ACHN (cell line): ENCODE measurements around the gene CHAT.

ENCODE experiments used
- DNase-seq: peaks from one replicate; pipeline ENCODE4 v3.0.0-alpha.2; 2015
- in situ Hi-C: cut with HindIII; loops from 2 replicates; pipeline ENCODE4 v1.10.0; 2017; ENCODE audit warnings: low sequenced_read_pairs, low pct_ligation_motif_present, low pct_unique_long_range_greater_than_20kb

CHAT gene

DNA sequence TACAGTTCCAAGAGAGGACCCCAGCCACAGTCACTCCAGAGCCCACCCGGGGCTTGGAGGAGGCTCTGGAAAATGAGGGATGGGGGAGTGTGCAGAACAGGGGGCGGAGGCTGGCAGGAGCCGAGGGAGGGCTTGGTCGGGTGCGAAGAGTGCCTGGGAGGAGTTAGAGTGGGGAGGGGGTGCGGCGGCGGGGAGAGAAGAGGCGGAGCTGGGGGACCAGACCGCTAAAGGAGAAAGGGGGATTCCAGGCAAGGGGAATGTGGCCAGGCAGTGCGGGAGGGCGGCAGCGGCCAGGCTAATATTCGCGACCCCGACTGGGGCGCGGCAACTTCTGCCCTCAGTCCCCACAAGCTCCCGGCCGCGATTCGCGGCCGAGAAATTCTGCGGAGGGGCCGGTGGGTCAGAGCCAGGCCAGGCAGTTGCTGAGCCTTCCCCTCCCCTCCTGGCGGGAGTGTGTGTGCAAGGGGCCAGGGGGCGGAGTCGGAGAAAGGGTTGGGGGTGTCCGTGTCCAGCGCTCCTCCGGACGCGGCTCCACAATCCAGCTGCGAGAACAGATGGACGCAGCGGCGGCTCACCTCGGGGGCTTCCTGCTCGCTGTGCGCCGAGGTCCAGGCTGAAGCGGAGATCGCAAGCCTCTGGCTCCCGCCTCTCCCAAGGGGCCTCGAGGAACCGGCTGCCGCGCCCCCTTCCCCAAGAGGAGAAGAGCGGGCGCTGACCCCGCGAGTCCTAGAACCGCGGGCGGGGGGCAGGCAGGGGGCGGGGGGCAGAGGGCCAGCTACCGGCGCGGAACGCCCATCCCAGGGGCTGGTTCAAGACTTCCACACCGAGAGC lies 4.3 kb upstream of the CHAT start:
- in situ Hi-C loops: no loop called here
- DNase-seq: no peak

DNA sequence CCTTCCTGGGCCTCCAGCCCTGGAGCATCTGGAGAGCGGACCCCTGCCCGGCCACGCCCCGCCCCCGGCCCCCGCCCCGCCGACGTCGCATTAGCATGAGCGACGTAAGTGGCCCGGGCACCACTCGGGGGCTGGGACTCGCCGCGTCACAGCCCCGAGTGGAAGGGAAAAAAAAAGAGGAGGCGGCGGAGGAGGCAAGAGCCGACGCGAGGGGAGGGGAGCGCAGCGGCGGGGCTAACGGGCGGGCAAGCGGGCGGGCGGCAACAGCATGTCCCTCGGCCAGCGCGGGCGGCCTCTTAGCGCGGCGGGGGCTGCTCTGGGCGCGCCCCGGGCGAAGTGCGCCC lies 3.8 kb upstream of the CHAT start, which contains the start of gene SLC18A3:
Gene SLC18A3, plus strand, starts transcription at position 197 of the 344 bp plus-strand sequence. CDS start 431 bp downstream, outside the sequence.
- in situ Hi-C loops: no loop called here
- no peak for DNase-seq

DNA sequence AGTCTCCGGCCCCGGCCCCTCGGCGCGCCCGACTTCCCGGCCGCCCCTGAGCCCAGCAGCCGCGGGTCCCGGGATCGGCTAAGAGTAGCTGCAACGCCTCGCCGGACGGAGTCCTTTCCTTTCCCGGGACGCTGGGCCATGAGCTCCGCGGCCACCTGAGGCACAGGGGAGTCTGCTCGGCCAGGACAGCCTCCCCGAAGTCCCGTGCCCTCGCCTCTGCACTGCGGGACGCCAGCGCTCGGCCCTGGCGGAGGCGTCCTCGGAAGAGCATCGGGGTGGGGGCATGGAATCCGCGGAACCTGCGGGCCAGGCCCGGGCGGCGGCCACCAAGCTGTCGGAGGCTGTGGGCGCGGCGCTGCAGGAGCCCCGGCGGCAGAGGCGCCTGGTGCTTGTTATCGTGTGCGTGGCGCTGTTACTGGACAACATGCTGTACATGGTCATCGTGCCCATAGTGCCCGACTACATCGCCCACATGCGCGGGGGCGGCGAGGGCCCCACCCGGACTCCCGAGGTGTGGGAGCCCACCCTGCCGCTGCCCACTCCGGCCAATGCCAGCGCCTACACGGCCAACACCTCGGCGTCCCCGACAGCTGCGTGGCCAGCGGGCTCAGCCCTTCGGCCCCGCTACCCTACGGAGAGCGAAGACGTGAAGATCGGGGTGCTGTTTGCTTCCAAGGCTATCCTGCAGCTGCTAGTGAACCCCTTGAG lies 3.2 kb upstream of the CHAT start:
- no peak for DNase-seq
- in situ Hi-C loops: no loop called here

DNA sequence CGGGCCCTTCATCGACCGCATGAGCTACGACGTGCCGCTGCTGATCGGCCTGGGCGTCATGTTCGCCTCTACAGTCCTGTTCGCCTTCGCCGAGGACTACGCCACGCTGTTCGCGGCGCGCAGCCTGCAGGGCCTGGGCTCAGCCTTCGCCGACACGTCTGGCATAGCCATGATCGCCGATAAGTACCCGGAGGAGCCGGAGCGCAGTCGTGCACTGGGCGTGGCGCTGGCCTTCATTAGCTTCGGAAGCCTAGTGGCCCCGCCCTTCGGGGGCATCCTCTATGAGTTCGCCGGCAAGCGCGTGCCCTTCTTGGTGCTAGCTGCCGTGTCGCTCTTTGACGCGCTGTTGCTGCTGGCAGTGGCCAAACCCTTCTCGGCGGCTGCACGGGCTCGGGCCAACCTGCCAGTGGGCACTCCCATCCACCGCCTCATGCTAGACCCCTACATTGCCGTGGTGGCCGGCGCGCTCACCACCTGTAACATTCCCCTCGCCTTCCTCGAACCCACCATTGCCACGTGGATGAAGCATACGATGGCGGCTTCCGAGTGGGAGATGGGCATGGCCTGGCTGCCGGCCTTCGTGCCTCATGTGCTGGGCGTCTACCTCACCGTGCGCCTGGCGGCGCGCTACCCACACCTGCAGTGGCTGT lies 2.5 kb upstream of the CHAT start:
- DNase-seq: no peak
- in situ Hi-C loops: no loop called here

DNA sequence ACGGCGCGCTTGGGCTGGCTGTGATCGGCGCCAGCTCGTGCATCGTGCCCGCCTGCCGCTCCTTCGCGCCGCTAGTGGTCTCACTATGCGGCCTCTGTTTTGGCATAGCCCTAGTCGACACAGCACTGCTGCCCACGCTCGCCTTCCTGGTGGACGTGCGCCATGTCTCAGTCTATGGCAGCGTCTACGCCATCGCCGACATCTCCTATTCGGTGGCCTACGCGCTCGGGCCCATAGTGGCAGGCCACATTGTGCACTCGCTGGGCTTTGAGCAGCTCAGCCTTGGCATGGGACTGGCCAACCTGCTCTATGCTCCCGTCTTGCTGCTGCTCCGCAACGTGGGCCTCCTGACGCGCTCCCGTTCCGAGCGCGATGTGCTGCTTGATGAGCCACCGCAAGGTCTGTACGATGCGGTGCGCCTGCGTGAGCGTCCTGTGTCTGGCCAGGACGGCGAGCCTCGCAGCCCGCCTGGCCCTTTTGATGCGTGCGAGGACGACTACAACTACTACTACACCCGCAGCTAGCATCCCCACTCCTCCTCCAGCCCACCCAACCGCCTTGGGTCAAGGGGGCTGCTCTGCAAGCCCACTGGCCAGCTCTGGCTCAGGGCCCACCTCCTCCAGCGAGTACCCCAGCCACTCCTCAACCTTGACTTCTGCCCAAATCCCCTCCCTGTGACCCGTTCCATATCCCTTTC lies 1.9 kb upstream of the CHAT start:
- in situ Hi-C loops: no loop called here
- DNase-seq: no peak

DNA sequence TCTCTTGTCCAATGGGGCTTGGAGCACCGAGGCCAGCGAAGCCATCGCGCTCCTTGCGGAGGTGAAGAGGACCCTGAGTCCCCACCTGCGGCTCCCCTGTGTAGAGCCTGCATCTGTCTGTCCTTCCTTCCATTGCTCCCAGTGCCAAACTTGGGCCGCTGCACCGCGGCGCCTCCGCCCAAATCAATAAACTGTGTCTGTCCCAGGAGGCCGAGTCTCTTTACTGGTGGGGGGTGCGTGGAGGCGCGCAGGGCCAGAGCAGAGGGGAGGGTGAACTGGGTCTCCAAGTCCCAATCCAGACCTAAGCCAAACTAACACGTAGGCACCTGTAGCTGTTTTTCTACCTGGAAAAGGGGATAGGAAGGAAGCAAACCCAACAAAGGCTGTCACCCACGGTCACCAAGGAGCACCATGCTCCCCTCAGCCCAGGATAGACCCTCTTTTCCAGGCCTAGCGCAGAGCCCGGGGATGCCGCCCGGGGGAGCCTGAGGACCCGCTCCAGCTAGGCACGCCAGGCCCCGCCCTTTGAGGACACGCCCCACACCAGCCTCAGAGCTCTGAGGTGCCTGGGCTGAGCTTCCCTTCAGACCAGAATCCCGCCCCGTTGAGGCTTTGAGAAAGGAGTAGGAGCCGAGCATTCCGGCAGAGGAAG lies 1.2 kb upstream of the CHAT start:
- peak; percentile 48 for DNase-seq
- in situ Hi-C loops: no loop called here

DNA sequence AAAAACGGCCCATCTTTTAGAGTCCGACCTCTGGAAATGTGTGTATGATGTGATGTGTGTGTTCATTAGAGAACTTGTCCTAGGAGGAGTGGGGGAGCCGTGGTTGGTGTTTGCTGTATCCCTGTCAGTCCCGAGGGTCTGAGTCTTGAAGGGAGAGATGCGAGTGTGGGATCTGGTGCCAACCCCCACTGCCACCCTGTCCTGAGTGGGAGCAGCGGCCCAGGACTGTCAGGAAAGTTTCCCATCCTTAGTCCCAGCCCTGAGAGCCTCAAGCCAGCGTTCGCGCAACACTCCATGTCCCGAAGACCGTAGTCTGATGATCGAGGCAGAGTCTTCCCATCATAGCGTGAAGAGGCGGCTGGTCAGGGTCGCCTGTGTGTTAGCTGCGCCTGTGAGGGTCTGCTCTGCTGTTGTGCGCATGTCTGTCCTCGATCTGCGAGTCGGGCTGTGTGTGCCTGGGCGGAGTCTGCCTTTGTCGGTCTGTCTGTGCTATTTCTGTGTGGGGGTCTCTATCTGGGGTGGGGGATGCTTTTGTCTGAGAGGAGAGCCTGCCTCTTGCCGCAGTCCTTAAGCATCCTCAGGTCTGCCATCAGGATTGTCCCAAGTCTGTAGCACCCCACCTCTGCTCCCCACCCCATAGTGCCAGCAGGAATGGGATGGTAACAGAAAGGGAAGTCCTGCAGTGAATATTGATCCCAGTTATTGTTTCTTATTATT lies 514 bp upstream of the CHAT start:
- in situ Hi-C loops: no loop called here
- DNase-seq: no peak

DNA sequence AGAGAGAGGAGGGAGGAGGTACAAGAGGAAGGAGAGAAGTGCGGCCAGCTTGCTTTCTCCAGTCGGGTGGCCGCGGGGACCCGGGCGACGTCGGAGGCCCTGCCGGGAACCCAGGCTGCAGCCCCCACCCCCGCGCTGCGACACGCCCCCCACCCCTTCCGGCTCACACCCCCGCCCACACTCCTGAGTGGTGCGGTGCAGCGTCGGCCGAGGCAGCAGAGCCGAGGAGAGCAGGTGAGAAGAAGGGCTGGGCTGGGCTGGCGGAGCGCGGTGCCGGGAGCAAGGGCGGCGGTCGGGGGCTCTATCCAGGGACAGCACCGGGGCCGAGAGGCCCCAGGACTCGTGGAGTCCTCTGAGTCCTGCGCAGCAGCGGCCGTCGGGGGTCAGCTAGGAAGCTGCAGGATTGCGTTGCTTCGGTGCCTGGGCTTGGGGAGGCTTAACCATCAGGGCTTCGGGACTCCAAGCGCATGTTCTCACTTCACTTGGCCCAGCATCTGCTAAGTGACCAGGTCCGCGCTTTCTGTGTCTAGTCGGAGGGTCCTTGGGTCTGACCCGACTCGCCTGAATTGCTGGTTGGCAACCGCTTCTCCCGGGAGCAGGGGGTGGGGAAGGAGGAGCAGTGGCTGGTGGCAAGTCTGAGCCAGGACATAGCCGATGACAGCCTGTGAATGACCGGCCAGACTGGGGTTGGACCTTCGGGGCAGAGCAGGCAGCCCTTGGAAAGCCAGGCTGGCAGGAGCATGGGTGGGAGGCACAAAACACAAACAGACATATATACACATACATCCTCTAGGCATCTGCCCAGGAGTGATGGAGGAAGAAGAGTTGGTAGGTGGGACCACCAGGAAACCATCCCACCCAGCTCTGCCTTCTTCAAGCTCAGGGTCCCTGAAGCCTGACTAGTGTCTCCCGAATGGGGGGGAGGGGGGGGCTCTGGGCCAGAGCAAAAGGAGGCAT lies 683 bp downstream of the CHAT start:
- in situ Hi-C loops: no loop called here
- DNase-seq: no peak

DNA sequence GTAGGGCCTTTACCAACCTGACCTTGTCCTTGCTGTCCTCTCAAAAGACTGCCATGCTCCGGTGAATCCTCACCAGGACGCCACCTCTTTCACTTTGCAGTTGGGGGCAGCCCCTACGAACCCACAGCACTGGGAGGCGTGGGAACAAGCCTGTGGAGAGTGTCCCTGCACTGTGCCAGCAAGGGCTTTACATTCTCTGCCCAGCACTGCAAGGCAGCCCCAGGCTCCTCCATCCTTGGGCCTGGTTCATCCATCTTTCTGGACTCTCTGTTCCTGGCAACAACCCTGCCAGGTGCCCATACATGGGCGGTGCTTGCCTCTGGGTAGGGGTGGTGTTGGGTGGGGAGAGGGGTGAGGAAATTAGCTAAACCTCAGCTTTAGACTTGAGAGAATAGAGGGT lies 1.4 kb downstream of the CHAT start:
- in situ Hi-C loops: no loop called here
- DNase-seq: no peak

DNA sequence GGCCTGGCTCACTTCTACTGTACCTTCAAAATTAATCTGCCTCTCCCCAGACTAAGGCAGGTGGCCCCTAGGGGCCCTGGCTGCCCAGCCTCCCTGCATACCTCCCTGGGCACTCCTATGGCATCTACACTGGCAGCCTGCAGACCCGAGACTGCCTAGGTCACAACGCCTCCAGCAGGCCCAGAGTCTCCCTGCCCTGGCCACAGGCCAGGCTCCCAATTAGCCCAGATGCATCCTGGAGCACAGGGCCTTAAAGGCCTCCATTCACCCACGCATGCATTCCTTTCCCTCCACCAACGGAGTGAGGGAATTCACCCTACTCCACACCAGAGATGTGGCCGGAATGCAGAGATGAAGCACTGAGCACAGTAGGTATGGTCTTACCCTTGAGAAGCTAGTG lies 1.9 kb downstream of the CHAT start:
- DNase-seq: no peak
- in situ Hi-C loops: no loop called here

DNA sequence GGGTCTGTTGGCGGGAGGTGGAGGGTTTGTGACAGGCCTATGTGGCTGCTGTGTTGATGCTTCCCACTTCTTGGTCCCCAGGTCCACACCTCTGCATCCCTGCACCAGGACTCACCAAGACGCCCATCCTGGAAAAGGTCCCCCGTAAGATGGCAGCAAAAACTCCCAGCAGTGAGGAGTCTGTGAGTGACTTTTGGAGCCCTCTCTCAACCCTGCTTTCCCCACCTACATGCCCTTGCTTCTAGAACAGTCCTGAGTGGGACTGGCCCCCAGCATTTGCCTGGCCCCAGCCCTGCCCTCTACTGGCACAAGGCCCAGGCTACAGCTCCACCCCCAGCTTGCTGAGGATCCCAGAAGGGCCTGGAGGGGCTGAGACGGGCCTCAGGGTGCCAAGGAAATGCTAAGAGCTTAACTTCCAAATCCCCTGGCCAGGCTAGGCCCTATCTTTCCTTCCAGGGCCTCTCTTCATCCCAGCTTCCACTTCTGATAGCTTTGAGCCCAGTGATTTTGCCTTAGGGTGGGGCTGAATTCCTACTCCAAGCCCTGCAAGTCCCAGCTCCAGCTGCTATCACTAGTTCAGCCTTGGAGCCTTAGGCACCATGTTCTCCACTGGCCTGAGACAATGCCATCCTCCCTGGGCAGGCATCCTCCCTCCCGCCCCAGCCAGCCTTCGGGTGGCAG lies 2.7 kb downstream of the CHAT start:
- in situ Hi-C loops: no loop called here
- no peak for DNase-seq

DNA sequence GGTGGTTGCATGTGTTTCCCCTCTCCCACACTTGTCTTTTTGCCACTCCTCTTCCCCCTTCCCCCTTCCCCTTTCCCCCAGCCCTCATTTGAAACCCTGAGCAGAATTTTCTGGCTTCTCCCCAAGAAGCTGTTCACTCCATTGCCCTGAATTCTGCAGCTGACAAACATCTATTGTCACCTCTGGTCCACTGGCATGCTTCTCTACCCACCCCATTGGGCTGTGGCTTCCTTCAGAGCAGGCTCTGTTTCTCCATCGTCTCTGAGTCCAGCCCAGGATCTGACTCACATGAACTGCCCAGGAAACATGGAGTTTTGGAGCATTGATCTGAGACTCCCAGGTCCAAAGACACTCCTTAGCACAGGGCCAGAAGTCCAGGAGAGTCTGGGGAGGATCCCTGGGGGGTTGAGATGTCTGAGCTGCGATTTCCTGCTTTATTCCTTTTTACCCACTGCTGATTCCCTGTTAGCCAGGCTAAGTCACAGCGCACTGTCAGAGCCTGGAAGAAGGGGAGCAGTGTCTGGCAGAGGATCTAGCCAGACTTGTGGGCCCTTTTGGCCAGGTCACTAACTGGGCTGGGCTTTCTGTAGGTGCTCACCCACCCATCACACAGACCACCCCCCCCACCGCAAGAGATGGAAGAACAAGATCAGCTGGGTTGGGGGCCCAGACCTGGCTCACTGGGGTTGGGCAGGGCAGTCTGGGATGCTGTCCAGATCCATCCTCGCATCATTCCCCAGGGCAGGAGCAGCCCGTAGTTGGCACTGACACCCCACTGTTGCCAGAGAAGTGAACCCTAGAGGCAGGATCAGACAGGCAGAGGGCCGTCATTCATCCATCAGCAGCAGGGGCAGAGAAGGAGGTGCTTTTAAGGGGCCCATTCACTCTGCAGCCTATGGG lies 3.5 kb downstream of the CHAT start:
- in situ Hi-C loops: no loop called here
- DNase-seq: no peak

DNA sequence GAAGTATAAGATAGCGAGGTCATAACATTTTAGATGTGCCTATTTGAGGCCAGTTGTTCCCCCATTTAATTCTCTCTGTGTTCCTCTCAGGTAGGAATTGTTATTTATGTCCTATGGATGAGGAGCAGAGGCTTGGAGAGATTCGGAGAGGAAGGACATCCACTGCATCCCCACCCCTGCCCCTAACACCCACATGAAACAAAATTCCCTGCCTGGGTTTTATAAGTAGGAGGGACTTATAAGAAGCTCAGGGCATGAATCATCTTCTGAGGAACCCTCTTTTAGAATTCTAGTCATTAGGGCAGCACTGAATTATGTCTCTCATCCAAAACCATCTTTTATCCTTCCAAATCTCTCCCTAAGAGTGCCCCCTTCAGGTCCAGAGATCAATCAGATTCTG lies 5.0 kb downstream of the CHAT start:
- no peak for DNase-seq
- in situ Hi-C loops: no loop called here

DNA sequence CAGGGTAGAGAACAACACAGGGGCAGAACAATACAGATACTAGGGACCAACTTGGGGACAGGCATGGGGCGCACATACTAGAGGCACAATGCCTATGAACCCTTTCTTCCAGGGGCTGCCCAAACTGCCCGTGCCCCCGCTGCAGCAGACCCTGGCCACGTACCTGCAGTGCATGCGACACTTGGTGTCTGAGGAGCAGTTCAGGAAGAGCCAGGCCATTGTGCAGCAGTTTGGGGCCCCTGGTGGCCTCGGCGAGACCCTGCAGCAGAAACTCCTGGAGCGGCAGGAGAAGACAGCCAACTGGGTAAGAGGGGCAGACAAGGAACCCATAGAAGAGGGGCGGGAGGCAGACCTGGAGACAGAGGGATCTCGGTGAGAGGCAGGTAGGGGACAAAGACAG lies 5.8 kb downstream of the CHAT start:
- in situ Hi-C loops: no loop called here
- no peak for DNase-seq

DNA sequence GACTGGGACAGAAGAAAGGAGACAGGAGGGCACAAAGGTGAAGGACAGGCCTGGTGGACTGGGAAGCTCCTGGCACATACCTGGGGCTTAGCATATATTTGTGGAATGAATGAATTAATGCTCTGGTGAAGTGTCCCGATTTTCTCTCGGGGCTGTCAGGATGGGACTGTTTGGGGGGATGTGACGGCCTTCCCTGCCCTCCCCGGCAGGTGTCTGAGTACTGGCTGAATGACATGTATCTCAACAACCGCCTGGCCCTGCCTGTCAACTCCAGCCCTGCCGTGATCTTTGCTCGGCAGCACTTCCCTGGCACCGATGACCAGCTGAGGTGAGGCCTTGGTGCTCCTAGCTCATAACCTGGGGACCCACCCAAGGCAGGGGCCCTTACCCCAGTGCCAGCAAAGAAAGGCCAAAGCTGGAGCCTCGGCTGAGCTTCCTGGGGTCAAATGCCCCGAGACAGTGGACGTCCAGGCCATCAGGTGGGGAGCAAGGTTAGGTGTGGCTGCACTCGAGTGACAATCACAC lies 6.5 kb downstream of the CHAT start:
- no peak for DNase-seq

More for the DNA sequence above, 6.5 kb downstream of the CHAT start:
- in situ Hi-C loops: no loop called here
